Smooth muscle cell (in vitro differentiated cells): ENCODE measurements around the gene ABCC4. TPM values are rescaled to one million over a fixed set of nuclear protein-coding genes. Genes with fewer than 3 reads are reported as not detected.
"Not testable (repeated sequence)": the region's sequence is repeated elsewhere in the genome, so short reads cannot be mapped to it uniquely, and the experiment has no call there.

Experiments used
- DNase-seq: peaks from one replicate; lab custom pipeline; 2025; ENCODE audit not compliant: unreplicated experiment; lab: John Stamatoyannopoulos, UW
- H2AFZ ChIP-seq: fragments of 200-600 bp; sonication (generic); 2 replicates; pipeline ENCODE4 v1.6.0; 2016; ENCODE audit warnings: antibody characterized with exemption, low read depth, mild to moderate bottlenecking
- H3F3A ChIP-seq: fragments of 200-600 bp; sonication (generic); 2 replicates; pipeline ENCODE4 v1.6.0; 2017; ENCODE audit warnings: antibody characterized with exemption, low read depth
- H3K27ac ChIP-seq: fragments of 200-600 bp; sonication (generic); 2 replicates; pipeline ENCODE4 v1.5.1; 2016; ENCODE audit warnings: low read depth, mild to moderate bottlenecking
- H3K27me3 ChIP-seq: fragments of 200-600 bp; sonication (generic); 2 replicates; pipeline ENCODE4 v1.6.1; 2016; ENCODE audit warnings: low read depth, mild to moderate bottlenecking
- H3K36me3 ChIP-seq: fragments of 200-600 bp; sonication (generic); 2 replicates; pipeline ENCODE4 v1.5.1; 2016; ENCODE audit warnings: low read depth
- H3K4me1 ChIP-seq: fragments of 200-600 bp; sonication (generic); 2 replicates; pipeline ENCODE4 v1.5.1; 2016; ENCODE audit warnings: low read depth
- H3K4me2 ChIP-seq: fragments of 200-600 bp; sonication (generic); 2 replicates; pipeline ENCODE4 v1.6.0; 2016; ENCODE audit warnings: mild to moderate bottlenecking
- H3K4me3 ChIP-seq: fragments of 200-600 bp; sonication (generic); 2 replicates; pipeline ENCODE4 v1.5.1; 2016; ENCODE audit warnings: mild to moderate bottlenecking
- H3K79me2 ChIP-seq: fragments of 200-600 bp; sonication (generic); 2 replicates; pipeline ENCODE4 v1.6.0; 2016; ENCODE audit warnings: low read depth, mild to moderate bottlenecking
- H3K9ac ChIP-seq: fragments of 200-600 bp; sonication (generic); 2 replicates; pipeline ENCODE4 v1.6.0; 2016; ENCODE audit warnings: low read depth
- H3K9me3 ChIP-seq: fragments of 200-600 bp; sonication (generic); replicated peaks from 2 replicates; pipeline ENCODE4 v1.5.1; 2016; ENCODE audit warnings: low read depth
- H4K20me1 ChIP-seq: fragments of 200-600 bp; sonication (generic); 2 replicates; pipeline ENCODE4 v1.6.0; 2016; ENCODE audit warnings: low read depth
- WGBS: methylation state at CpG from one replicate; pipeline ENCODE4 v1.1.7; 2016; ENCODE audit warnings: low lambda C conversion rate; 5-methylcytosine and 5-hydroxymethylcytosine counted together
- polyA plus RNA-seq: library from polyadenylated mRNA; unstranded; fragments of >200 nt; fragmentation: Nextera tagmentation; extraction: Ambion mirVana; gene quantifications from 2 replicates; pipeline ENCODE4 v1.2.1, GENCODE V29; 2016
- total RNA-seq: library from RNA; depleted of rRNA; stranded (reverse); fragments of >200 nt; gene quantifications from 2 replicates; pipeline ENCODE4 v1.2.3, GENCODE V29; 2014
- TF ChIP-seq, protein P1 (sequence below): fragments of 200-600 bp; sonication (generic); IDR thresholded peaks from 2 replicates; pipeline ENCODE4 v1.5.1; 2017; ENCODE audit warnings: borderline replicate concordance, mild to moderate bottlenecking, antibody characterized with exemption; ENCODE audit not compliant: insufficient read depth, poor library complexity, severe bottlenecking

The ABCC4 gene
- total and polyA plus RNA-seq, 2 experiments from 2014 or later, result 11.9 to 37.7 TPM

DNA sequence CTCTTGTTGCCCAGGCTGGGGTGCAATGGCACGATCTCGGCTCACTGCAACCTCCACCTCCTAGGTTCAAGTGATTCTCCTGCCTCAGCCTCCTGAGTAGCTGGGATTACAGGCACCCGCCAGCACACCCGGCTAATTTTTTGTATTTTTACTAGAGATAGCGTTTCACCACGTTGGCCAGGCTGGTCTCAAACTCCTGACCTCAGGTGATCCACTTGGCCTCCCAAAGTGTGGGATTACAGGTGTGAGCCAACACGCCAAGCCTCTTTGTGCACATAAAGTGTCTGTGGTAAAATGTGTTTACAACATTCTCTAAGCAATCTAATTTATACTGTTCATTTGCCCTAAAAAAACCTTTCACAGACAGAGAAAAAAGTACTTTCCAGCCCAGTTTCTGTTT, 29.2 kb downstream of the ABCC4 start:
- not testable (repeated sequence) for H3K9me3 ChIP-seq, H3K4me3 ChIP-seq, H3K36me3 ChIP-seq, H3K27me3 ChIP-seq, DNase-seq, H2AFZ ChIP-seq, H4K20me1 ChIP-seq
- Histone ChIP-seq H3K27ac (peak overlapping the region; percentile 97), H3K79me2 (peaks cover 20% of the 10 kb centered on the region), H3K4me1 (peaks cover 29% of the 10 kb centered on the region), H3F3A (peaks cover 24% of the 10 kb centered on the region), H3K4me2 (peak overlapping the region; percentile 79), H3K9ac (peak overlapping the region; percentile 71)
- 79% methylated on average over 7 of the region's 7 CpGs for WGBS

DNA sequence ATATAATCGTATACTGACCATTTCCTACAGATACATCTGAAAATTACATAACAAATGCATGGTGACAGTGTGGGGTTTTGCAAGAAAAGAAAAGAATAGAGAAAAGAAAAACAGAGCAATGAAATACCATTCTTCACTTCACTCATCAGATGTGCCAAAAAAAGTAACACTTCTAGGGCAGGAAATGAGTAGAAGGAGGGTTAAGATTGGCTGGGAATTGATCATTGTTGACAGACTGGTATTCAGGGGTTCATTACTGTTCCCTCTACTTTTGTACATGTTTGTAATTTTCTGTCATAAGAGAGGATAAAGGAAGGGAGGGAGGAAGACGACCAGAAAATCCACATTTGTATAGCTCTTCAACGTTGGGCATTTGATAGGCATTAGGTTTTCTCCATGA, 31.5 kb downstream of the ABCC4 start:
- WGBS, result 82% methylated on average over 3 of the region's 3 CpGs
- Histone ChIP-seq H3F3A (peaks cover 23% of the 10 kb centered on the region), H3K9ac (no peak overlapping the region), H3K36me3 (no peaks in the 10 kb centered on the region), H3K4me3 (no peak overlapping the region), H3K79me2 (peaks cover 20% of the 10 kb centered on the region), H3K4me2 (peak overlapping the region; percentile 20), H3K27me3 (no peaks in the 10 kb centered on the region), H3K9me3 (no peaks in the 10 kb centered on the region), H4K20me1 (no peaks in the 10 kb centered on the region), H3K27ac (peak overlapping the region; percentile 97), H3K4me1 (peaks cover 25% of the 10 kb centered on the region), H2AFZ (no peak overlapping the region)
- no peak for DNase-seq
- TF ChIP-seq, protein P1, sequence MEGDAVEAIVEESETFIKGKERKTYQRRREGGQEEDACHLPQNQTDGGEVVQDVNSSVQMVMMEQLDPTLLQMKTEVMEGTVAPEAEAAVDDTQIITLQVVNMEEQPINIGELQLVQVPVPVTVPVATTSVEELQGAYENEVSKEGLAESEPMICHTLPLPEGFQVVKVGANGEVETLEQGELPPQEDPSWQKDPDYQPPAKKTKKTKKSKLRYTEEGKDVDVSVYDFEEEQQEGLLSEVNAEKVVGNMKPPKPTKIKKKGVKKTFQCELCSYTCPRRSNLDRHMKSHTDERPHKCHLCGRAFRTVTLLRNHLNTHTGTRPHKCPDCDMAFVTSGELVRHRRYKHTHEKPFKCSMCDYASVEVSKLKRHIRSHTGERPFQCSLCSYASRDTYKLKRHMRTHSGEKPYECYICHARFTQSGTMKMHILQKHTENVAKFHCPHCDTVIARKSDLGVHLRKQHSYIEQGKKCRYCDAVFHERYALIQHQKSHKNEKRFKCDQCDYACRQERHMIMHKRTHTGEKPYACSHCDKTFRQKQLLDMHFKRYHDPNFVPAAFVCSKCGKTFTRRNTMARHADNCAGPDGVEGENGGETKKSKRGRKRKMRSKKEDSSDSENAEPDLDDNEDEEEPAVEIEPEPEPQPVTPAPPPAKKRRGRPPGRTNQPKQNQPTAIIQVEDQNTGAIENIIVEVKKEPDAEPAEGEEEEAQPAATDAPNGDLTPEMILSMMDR, result no peak

DNA sequence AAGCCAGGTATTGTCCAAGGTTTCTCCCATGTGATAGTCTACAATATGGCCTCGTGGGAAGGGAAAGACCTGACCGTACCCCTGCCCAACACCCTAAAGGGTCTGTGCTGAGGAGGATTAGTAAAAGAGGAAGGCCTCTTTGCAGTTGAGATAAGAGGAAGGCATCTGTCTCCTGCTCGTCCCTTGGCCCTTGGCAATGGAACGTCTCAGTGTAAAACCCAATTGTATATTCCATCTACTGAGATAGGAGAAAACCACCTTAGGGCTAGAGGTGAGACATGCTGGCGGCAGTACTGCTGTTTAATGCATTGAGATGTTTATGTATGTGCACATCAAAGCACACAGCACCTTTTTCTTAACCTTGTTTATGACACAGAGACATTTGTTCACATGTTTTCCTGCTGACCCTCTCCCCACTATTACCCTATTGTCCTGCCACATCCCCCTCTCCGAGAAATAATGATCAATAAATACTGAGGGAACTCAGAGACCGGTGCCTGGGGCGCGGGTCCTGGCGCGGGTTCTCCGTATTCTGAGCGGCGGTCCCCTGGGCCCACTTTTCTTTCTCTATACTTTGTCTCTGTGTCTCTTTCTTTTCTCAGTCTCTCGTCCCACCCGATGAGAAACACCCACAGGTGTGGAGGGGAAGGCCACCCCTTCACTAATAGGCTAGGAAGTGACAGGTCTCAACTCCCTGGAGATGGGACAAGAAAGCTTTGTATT, 32.7 kb downstream of the ABCC4 start:
- Histone ChIP-seq H3K79me2 (peaks cover 16% of the 10 kb centered on the region), H3K27ac (peak overlapping the region; percentile 97), H3K4me2 (peak overlapping the region; percentile 82), H3K4me1 (peaks cover 25% of the 10 kb centered on the region), H3F3A (peaks cover 23% of the 10 kb centered on the region)
- 65% methylated on average over 15 of the region's 16 CpGs for WGBS
- not testable (repeated sequence) for H3K9me3 ChIP-seq, H3K9ac ChIP-seq, H2AFZ ChIP-seq, DNase-seq, H3K27me3 ChIP-seq, H3K36me3 ChIP-seq, H4K20me1 ChIP-seq, H3K4me3 ChIP-seq

DNA sequence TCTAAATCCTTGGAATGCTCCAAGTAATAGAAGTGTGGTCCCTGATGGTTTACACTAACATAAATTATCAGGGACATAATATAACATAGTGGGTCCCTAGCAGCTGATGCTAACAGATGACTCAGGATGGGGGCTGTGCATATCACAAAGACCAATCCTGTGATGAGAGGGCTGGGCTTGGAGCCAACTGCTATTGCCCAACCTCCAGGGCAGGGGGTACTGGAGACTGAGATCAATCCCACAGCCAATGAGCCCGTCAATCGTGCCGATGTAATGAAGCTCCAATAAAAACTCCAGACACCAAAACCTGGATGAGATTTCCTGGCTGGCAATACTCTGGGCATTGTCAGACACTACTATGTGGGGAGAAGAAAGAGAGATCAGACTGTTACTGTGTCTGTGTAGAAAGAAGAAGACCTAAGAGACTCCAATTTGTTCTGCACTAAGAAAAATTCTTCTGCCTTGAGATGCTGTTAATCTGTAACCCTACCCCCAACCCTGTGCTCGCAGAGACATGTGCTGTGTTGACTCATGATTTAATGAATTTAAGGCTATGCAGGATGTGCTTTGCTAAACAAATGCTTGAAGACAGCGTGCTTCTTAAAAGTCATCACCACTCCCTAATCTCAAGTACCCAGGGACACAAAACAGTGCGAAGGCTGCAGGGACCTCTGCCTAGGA, 33.4 kb downstream of the ABCC4 start:
- H3K36me3 ChIP-seq, result no peaks in the 10 kb centered on the region
- WGBS, result 12% methylated on average over 6 of the region's 6 CpGs
- H3K4me2 ChIP-seq, result peak overlapping the region; percentile 82
- TF ChIP-seq, protein P1, result no peak
- peaks cover 23% of the 10 kb centered on the region for H3F3A ChIP-seq
- H3K27me3 ChIP-seq, result no peaks in the 10 kb centered on the region
- no peaks in the 10 kb centered on the region for H3K9me3 ChIP-seq
- peak overlapping the region; percentile 0 for H3K4me3 ChIP-seq
- H3K9ac ChIP-seq, result peak overlapping the region; percentile 76
- DNase-seq, result peak; percentile 51
- no peaks in the 10 kb centered on the region for H4K20me1 ChIP-seq
- H3K27ac ChIP-seq, result peak overlapping the region; percentile 97
- H3K79me2 ChIP-seq, result peaks cover 13% of the 10 kb centered on the region
- H2AFZ ChIP-seq, result no peak overlapping the region
- peaks cover 25% of the 10 kb centered on the region for H3K4me1 ChIP-seq
